Neural cell (in vitro differentiated cells): ENCODE results near the gene CDK3. TPM values are rescaled to one million over a fixed set of nuclear protein-coding genes. Genes with fewer than 3 reads are reported as not detected.

Source experiments
- H2AFZ ChIP-seq: fragments of 200-600, 300-800 bp; sonication (generic), shearing (Covaris generic); 2 replicates; pipeline ENCODE4 v1.6.0; 2014; ENCODE audit warnings: low read depth, mild to moderate bottlenecking, antibody characterized with exemption, low read length, moderate library complexity
- H3F3A ChIP-seq: fragments of 200-600 bp; shearing (Covaris generic); 2 replicates; pipeline ENCODE4 v1.6.1; 2016; ENCODE audit warnings: mild to moderate bottlenecking, moderate library complexity, mixed read lengths, antibody characterized with exemption, low read length; ENCODE audit not compliant: insufficient read depth, poor library complexity, severe bottlenecking
- H3K27ac ChIP-seq: fragments of 200-600, 300-800 bp; sonication (generic), shearing (Covaris generic); 2 replicates; pipeline ENCODE4 v1.5.1; 2014; ENCODE audit warnings: mild to moderate bottlenecking, low read length, moderate library complexity
- H3K27me3 ChIP-seq: fragments of 300-800, 200-600 bp; sonication (generic), shearing (Covaris generic); 2 replicates; pipeline ENCODE4 v1.6.0; 2014; ENCODE audit warnings: mild to moderate bottlenecking, low read depth, low read length, moderate library complexity; ENCODE audit not compliant: insufficient read depth
- H3K36me3 ChIP-seq: fragments of 300-800, 200-600 bp; sonication (generic), shearing (Covaris generic); 2 replicates; pipeline ENCODE4 v1.5.1; 2014; ENCODE audit warnings: mild to moderate bottlenecking, antibody characterized with exemption, low read length, moderate library complexity; ENCODE audit not compliant: insufficient read depth
- H3K4me2 ChIP-seq: fragments of 300-800, 200-600 bp; sonication (generic), shearing (Covaris generic); 2 replicates; pipeline ENCODE4 v1.6.0; 2014; ENCODE audit warnings: mild to moderate bottlenecking, low read length
- H3K4me3 ChIP-seq: fragments of 300-800, 200-600 bp; sonication (generic), shearing (Covaris generic); 2 replicates; pipeline ENCODE4 v1.5.1; 2014; ENCODE audit warnings: mild to moderate bottlenecking, low read length, moderate library complexity
- H3K79me2 ChIP-seq: fragments of 200-600 bp; shearing (Covaris generic); replicated peaks from 2 replicates; pipeline ENCODE4 v1.6.0; 2014; ENCODE audit warnings: mild to moderate bottlenecking, low read length, moderate library complexity; ENCODE audit not compliant: insufficient read depth
- H3K9ac ChIP-seq: fragments of 300-800, 200-600 bp; sonication (generic), shearing (Covaris generic); 2 replicates; pipeline ENCODE4 v1.6.1; 2016; ENCODE audit warnings: mild to moderate bottlenecking, low read length, mixed read lengths
- H3K9me2 ChIP-seq: fragments of 200-600 bp; shearing (Covaris generic); 2 replicates; pipeline ENCODE4 v1.6.1; 2016; ENCODE audit warnings: mild to moderate bottlenecking, low read length, mixed read lengths; ENCODE audit not compliant: insufficient read depth
- H3K9me3 ChIP-seq: fragments of 200-600, 300-800 bp; sonication (generic), shearing (Covaris generic); 2 replicates; pipeline ENCODE4 v1.6.1; 2016; ENCODE audit warnings: mild to moderate bottlenecking, mixed run types, low read length, moderate library complexity, mixed read lengths
- H4K20me1 ChIP-seq: fragments of 200-600 bp; shearing (Covaris generic); 2 replicates; pipeline ENCODE4 v1.6.1; 2016; ENCODE audit warnings: mild to moderate bottlenecking, mixed run types; ENCODE audit not compliant: insufficient read depth
- CTCF ChIP-seq: fragments of 450-650 bp; IDR thresholded peaks from 2 replicates; pipeline ENCODE4 v1.5.1; 2014; ENCODE audit warnings: antibody characterized with exemption, mild to moderate bottlenecking, moderate library complexity; ENCODE audit not compliant: poor library complexity, severe bottlenecking
- EP300 ChIP-seq: fragments of 450-650 bp; conservative IDR thresholded peaks from 2 replicates; pipeline ENCODE4 v1.6.1; 2014; ENCODE audit warnings: antibody characterized with exemption, mild to moderate bottlenecking, moderate library complexity; ENCODE audit not compliant: poor library complexity, severe bottlenecking
- EZH2 ChIP-seq: fragments of 200-600, 300-800 bp; shearing (Covaris generic), sonication (generic); IDR thresholded peaks from 2 replicates; pipeline ENCODE4 v1.6.1; 2014; ENCODE audit warnings: antibody characterized with exemption, low read length, borderline replicate concordance, mild to moderate bottlenecking; ENCODE audit not compliant: insufficient read depth, poor library complexity, severe bottlenecking
- MXI1 ChIP-seq: fragments of 450-650 bp; conservative IDR thresholded peaks from 2 replicates; pipeline ENCODE4 v1.6.1; 2014; ENCODE audit warnings: antibody characterized with exemption, mild to moderate bottlenecking; ENCODE audit not compliant: poor library complexity, severe bottlenecking
- POLR2AphosphoS5 ChIP-seq: IDR thresholded peaks from 2 replicates; pipeline ENCODE4 v1.6.1; 2012
- RAD21 ChIP-seq: fragments of 450-650 bp; conservative IDR thresholded peaks from 2 replicates; pipeline ENCODE4 v1.6.1; 2014; ENCODE audit warnings: antibody characterized with exemption, mild to moderate bottlenecking, moderate library complexity
- REST ChIP-seq: IDR thresholded peaks from 2 replicates; pipeline ENCODE4 v1.6.1; 2012; ENCODE audit warnings: borderline replicate concordance
- SMC3 ChIP-seq: fragments of 450-650 bp; conservative IDR thresholded peaks from 2 replicates; pipeline ENCODE4 v1.6.1; 2014; ENCODE audit warnings: antibody characterized with exemption, mild to moderate bottlenecking, moderate library complexity; ENCODE audit not compliant: poor library complexity
- TAF1 ChIP-seq: IDR thresholded peaks from 2 replicates; pipeline ENCODE4 v1.6.1; 2012; ENCODE audit warnings: low read depth
- polyA plus RNA-seq: library from polyadenylated mRNA; depleted of rRNA; stranded (reverse); fragments of >200 nt; gene quantifications from 2 replicates; pipeline ENCODE4 v1.2.3, GENCODE V29; 2014

CDK3 gene
- polyA plus RNA-seq, 1 donor from 2014 or later: 29.2 TPM

- TF ChIP-seq CTCF (no peak), POLR2AphosphoS5 (no peak), MXI1 (no peak), REST (no peak), SMC3 (no peak)
- Histone ChIP-seq H3K4me3 (no peak overlapping the region), H3F3A (no peaks in the 10 kb centered on the region), H3K27me3 (no peaks in the 10 kb centered on the region), H3K9me3 (no peaks in the 10 kb centered on the region), H3K79me2 (no peaks in the 10 kb centered on the region), H2AFZ (no peak overlapping the region), H3K9me2 (no peaks in the 10 kb centered on the region), H3K4me2 (no peak overlapping the region), H4K20me1 (no peaks in the 10 kb centered on the region), H3K27ac (no peak overlapping the region), H3K36me3 (peaks cover 7% of the 10 kb centered on the region), H3K9ac (no peak overlapping the region)
These were observed 37.4 kb downstream of the CDK3 start for GRCh38 chr17:76038050-76038449.

GRCh38 chr17:76039121-76039520, 38.5 kb downstream of the CDK3 start:
- no peak overlapping the region for H3K27ac ChIP-seq
- no peaks in the 10 kb centered on the region for H4K20me1 ChIP-seq
- no peaks in the 10 kb centered on the region for H3K9me2 ChIP-seq
- H3K79me2 ChIP-seq: no peaks in the 10 kb centered on the region
- no peak overlapping the region for H2AFZ ChIP-seq
- no peak for TF ChIP-seq EP300
- no peak for TF ChIP-seq REST
- TF ChIP-seq EZH2: no peak
- TF ChIP-seq MXI1: no peak
- TF ChIP-seq CTCF: no peak
- no peak for TF ChIP-seq SMC3
- TF ChIP-seq POLR2AphosphoS5: no peak
- TF ChIP-seq RAD21: no peak
- no peak for TF ChIP-seq TAF1
- H3K9me3 ChIP-seq: no peaks in the 10 kb centered on the region
- no peak overlapping the region for H3K4me3 ChIP-seq
- H3K9ac ChIP-seq: no peak overlapping the region
- H3K27me3 ChIP-seq: no peaks in the 10 kb centered on the region
- H3K4me2 ChIP-seq: no peak overlapping the region
- H3F3A ChIP-seq: no peaks in the 10 kb centered on the region
- peaks cover 7% of the 10 kb centered on the region for H3K36me3 ChIP-seq
